ENCODE data around the gene OR10V1.

- TF ChIP-seq, protein P1, sequence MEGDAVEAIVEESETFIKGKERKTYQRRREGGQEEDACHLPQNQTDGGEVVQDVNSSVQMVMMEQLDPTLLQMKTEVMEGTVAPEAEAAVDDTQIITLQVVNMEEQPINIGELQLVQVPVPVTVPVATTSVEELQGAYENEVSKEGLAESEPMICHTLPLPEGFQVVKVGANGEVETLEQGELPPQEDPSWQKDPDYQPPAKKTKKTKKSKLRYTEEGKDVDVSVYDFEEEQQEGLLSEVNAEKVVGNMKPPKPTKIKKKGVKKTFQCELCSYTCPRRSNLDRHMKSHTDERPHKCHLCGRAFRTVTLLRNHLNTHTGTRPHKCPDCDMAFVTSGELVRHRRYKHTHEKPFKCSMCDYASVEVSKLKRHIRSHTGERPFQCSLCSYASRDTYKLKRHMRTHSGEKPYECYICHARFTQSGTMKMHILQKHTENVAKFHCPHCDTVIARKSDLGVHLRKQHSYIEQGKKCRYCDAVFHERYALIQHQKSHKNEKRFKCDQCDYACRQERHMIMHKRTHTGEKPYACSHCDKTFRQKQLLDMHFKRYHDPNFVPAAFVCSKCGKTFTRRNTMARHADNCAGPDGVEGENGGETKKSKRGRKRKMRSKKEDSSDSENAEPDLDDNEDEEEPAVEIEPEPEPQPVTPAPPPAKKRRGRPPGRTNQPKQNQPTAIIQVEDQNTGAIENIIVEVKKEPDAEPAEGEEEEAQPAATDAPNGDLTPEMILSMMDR (conservative IDR thresholded peaks at IDR 0.05; ENCODE audit: low read depth in 2 of 2) = no peak
- TF ChIP-seq POLR2AphosphoS5 (IDR thresholded peaks at IDR 0.05; ENCODE audit: low read depth) (no peak), JUNB (IDR thresholded peaks at IDR 0.05; ENCODE audit: unreplicated experiment) (no peak), CREB1 (CRISPR knock-in tag; IDR thresholded peaks at IDR 0.05; ENCODE audit: low read depth) (no peak), EZH2 (IDR thresholded peaks at IDR 0.05; ENCODE audit: low read depth, unreplicated experiment) (no peak), EZH2phosphoT487 (IDR thresholded peaks at IDR 0.05; ENCODE audit: unreplicated experiment) (no peak), ZNF114 (CRISPR knock-in tag; IDR thresholded peaks at IDR 0.05) (no peak)
These were observed 34.9 kb downstream of the OR10V1 start for GRCh38 chr11:59678813-59679165.
